Activated T-cell treated with anti-CD3 and anti-CD28 coated beads for 4 hours (primary cell): ENCODE results near the gene SCAF4.
A peak's percentile ranks its signal among the peaks of the same experiment; 100 is the strongest.
"Not testable (repeated sequence)": the region's sequence is repeated elsewhere in the genome, so short reads cannot be mapped to it uniquely, and the experiment has no call there.

Source experiments
- DNase-seq: peaks from one replicate; pipeline ENCODE4 v3.0.0-alpha.2; 2020

The SCAF4 gene

DNA sequence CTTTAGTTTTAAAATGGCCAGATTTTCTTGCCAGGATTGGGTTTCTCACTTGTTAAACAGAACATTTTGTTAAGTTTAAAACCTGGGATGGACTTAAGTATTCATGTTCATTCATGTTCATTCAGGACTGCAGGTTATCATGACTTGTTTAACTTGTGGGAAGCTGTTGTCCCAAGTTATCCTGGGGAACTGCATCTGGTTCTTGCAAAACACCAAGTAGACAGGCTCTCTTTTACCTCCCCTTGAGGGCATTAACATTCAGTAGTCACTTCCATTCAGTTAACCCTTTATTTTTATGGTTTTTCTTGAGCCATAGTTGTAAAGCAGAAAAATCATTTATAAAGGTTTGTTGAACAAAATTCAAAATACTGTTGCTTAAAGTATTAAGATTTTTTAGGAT is 64.3 kb downstream of the SCAF4 start:
- DNase-seq: no peak

- no peak for DNase-seq
These were observed 64.8 kb downstream of the SCAF4 start for GRCh38 chr21:31667132-31667531.

GRCh38 chr21:31666445-31667010 is 65.4 kb downstream of the SCAF4 start:
- DNase-seq: no peak

- not testable (repeated sequence) for DNase-seq
These were observed 66.0 kb downstream of the SCAF4 start for GRCh38 chr21:31665869-31666268.

DNA sequence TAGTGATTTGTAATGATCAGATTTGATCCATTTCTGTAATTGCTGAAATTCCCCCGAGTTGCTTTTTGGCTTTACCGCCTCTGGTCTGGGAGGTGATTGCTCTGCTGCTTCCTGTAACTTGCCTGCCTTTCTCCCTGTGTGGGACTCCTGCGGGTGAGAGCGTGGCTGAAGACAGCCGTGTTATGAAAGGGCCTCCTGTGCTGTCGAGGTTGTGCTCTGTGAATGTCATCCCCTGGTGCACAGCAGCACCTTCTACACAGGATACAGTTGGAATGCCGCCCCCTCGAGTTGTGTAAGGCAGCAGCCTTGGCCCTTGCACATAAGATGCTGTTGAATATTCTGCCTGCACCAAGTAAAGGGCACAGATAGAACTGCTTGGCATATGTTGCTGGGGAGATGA is 66.5 kb downstream of the SCAF4 start:
- no peak for DNase-seq

- DNase-seq: no peak
These were observed 68.2 kb downstream of the SCAF4 start for GRCh38 chr21:31663584-31664249.

DNA sequence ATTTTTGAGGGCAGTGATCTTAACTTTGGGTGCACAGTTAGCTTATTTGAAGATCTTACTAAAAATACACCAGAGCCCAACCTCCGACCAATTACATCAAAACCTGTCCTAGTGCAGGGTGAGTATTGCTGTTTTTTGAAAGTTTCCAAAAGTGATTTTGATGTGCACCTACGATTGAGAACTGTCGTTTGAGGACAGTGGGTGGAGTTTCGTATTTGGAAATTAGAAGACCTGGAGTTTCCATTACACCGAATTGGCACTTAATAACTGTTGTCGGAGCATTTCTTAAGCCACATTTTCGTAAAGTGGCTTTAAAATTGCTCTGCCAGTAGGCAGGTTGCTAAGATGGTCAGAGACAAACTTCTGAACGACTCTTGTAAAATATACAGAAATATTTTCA is 71.3 kb downstream of the SCAF4 start:
- DNase-seq: no peak

GRCh38 chr21:31660259-31660565 is 71.7 kb downstream of the SCAF4 start:
- DNase-seq: no peak

- DNase-seq: peak; percentile 93
These were observed 72.2 kb downstream of the SCAF4 start, which contains the start of gene SOD1 for GRCh38 chr21:31659536-31660258. TSS of gene SOD1 (plus strand) at chr21:31659693. CDS start at chr21:31659770, 77 bp downstream.

DNA sequence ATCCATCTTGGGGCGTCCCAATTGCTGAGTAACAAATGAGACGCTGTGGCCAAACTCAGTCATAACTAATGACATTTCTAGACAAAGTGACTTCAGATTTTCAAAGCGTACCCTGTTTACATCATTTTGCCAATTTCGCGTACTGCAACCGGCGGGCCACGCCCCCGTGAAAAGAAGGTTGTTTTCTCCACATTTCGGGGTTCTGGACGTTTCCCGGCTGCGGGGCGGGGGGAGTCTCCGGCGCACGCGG is 72.7 kb downstream of the SCAF4 start:
- DNase-seq: no peak

DNA sequence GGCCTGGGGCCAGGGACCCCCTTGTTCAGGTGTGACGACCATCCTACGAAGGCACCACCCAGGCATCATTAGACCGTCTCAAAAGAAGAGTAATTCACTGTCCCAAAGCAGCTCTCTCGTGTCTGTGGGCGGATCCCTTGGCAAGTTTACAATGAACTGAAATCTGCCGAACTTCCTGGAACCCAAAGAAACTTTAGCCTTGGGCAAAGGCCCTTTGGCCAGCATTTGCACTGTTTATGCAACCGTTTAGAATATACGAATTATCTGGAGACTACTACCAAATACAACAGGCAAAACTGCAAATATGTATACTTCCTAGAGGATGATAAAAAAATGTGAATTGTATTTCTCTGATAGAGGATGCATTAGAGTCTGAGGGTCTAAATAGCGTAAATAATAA is 73.9 kb downstream of the SCAF4 start:
- DNase-seq: no peak

- DNase-seq: no peak
These were observed 75.5 kb downstream of the SCAF4 start for GRCh38 chr21:31656199-31657095.

DNA sequence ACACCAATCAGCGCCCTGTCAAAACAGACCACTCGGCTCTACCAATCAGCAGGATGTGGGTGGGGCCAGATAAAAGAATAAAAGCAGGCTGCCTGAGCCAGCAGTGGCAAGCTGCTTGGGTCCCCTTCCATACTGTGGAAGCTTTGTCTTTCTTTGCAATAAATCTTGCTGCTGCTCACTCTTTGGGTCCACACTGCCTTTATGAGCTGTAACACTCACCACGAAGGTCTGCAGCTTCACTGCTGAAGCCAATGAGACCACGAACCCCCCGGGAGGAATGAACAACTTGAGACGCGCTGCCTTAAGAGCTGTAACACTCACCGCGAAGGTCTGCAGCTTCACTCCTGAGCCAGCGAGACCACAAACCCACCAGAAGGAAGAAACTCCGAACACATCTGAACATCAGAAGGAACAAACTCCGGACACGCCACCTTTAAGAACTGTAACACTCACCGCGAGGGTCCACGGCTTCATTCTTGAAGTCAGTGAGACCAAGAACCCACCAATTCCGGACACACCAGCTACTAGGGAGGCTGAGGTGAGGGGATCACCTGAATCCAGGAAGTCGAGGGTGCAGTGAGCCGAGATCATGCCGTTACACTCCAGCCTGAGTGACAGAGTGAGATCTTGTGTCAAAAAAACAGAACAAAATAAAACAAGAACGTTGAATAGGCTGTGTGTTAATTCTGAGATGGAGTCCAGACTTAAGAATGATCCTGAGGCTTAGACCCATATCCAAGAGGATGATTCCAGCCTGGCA is 76.9 kb downstream of the SCAF4 start:
- DNase-seq: not testable (repeated sequence)

GRCh38 chr21:31654340-31654739 is 77.6 kb downstream of the SCAF4 start:
- DNase-seq: no peak

- DNase-seq: not testable (repeated sequence)
These were observed 80.4 kb downstream of the SCAF4 start for GRCh38 chr21:31651491-31651890.

DNA sequence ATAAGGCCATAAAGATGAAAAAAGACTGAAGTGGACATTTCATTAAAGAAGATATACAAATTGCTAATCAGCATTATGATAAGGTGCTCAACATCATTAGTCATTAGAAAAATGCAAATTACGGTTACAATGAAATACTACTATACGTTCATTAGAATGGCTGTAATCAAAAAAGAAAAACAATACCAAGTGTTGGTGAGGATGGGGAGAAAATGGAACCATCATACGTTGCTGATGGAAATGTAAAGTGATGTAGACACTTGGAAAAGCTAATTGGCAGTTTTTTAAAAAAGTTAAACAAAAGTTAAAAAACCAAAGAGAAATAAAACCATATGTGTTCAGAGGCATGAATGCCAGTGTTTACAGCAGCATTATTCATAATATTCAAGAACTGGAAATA is 81.0 kb downstream of the SCAF4 start:
- DNase-seq: no peak

DNA sequence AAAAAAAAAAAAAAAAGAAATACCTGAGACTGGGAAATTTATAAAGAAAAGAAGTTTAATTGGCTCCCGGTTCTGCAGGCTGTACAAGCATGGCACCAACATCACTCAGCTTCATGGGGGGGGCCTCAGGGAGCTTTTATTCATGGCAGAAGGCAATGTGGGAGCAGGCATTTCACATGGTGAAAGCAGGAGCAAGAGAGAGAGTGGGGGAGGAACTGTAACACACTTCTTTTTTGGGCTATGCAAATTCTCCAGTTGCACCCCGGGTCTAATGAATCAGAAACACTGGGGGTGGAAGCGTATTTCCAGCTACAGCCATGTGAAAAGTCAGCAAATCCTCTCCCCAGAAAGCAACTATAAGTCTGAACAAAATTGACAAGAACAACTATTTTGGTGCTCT is 84.3 kb downstream of the SCAF4 start:
- no peak for DNase-seq

DNA sequence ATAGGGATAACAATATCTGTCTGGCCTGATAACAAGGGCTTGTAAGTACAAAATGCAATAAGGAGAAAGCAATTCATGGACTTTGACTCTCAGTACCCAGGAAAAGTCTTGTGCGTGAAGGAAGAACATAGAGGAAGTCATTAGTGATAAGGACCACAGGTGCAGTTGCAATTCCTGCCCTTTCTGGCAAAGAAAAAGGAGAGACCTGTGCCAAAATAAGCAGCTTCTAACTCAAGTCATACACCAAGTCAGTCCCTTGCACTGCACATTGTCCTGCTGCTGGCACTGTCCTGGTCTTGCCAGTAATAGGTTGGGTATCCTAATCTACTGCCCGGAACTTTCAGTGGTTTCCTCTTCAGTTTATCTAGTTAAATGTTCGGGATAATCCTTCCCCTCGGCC is 87.3 kb downstream of the SCAF4 start:
- no peak for DNase-seq

DNA sequence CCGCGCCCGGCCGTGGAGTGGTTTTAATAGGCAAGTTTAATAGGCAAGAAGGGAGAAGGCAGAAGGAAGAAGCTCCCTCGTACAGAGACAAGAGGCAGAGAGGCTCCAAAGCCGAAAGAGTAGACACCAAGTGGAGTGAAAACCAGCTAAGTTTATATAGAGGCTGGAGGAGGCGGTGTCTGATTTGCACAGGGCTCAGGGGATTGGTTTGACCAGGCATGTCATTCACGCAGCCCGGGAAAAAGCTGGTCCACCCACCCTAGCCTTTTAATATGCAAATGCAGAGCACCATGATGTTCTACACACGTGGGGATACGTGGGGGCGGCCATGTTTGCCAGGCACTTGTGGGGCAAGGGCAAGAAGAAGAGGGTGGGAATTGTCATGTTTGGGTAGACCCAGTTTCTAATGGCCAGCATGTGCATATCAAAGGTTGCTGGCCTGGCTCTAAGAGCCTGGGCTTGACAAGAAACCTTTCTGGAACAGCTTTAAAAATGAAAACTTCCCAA is 90.4 kb downstream of the SCAF4 start:
- DNase-seq: no peak

DNA sequence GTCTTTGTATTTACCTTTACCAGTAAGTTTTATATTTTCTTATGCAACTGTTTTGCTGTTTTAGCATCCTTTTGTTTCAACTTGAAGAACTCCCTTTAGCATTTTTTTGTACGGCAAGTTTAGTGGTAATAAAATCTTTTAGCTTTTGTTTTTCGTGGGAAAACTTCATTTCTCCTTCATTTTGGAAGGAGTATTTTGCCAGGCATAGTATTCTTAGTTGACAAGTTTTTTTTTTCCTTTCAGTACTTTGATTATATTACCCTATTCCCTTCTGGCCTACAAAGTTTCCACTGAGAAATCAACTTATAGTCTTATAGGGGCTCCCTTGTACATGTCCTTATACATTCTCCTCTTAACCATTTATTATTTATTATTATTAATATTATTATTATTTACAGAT is 95.0 kb downstream of the SCAF4 start:
- DNase-seq: no peak

DNA sequence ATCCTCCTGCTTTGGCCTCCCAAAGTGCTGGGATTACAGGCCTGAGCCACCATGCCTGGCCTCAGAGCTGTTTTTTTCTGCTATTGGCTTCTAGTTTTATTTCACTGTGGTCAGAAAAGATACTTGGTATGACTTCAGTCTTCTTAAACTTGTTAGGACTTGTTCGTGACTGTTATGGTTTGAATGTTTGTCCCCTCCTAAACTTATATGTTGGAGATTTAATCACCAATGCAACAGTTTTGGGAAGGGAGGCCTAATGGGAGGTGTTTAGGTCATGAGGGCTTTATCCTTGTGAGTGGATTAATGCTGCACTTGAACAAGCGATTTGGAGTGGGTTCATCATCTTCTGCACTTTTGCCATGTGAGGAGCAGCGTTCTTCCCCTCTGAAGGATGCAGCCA is 96.9 kb downstream of the SCAF4 start:
- DNase-seq: no peak

DNA sequence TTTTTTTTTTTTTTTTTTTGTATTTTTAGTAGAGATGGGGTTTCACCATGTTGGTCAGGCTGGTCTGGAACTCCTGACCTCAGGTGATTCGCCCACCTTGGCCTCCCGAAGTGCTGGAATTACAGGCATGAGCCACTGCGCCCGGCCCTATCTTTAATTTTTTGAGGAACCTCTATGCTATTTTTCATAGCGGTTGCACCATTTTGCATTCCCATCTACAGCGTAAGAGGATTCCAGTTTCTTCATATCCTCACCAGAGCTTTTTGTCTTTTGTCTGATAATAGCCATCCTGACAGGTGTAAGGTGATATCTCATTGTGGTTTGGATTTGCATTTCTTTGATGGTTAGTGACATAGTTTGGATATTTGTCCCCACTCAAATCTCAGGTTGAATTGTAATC is 100.0 kb downstream of the SCAF4 start:
- DNase-seq: not testable (repeated sequence)
